GM21619 (cell line): Measurements from ENCODE around the gene CACFD1.

Experiments used
- ATAC-seq: cut with Tn5 transposase; IDR thresholded peaks from one replicate; pipeline ENCODE4 v1.9.1; 2021; ENCODE audit not compliant: unreplicated experiment

Gene CACFD1

GRCh38 chr9:133459476-133460404, at the start of gene CACFD1:
TSS of gene CACFD1 (plus strand) at chr9:133459978. CDS start at chr9:133460067, 89 bp downstream.
- ATAC-seq, result peak; percentile 71

GRCh38 chr9:133415170-133415569, 44.6 kb upstream of the CACFD1 start:
- no peak for ATAC-seq

GRCh38 chr9:133417541-133418461, 42.0 kb upstream of the CACFD1 start, which contains the start of gene REXO4:
TSS of gene REXO4 (minus strand) at chr9:133418010. CDS start at chr9:133417844, 166 bp downstream.
- ATAC-seq, result peak; percentile 69

- no peak for ATAC-seq
Measured at GRCh38 chr9:133419005-133419404, 40.8 kb upstream of the CACFD1 start.

- no peak for ATAC-seq
Measured at GRCh38 chr9:133420392-133420827, 39.4 kb upstream of the CACFD1 start.

- no peak for ATAC-seq
Measured at GRCh38 chr9:133421615-133422542, 37.9 kb upstream of the CACFD1 start, which contains the start of gene ADAMTS13. TSS of gene ADAMTS13 (plus strand) at chr9:133422367. CDS start at chr9:133422444, 77 bp downstream.

GRCh38 chr9:133423216-133423615, 36.6 kb upstream of the CACFD1 start:
- no peak for ATAC-seq

- ATAC-seq, result no peak
Measured at GRCh38 chr9:133424187-133424586, 35.6 kb upstream of the CACFD1 start.

- ATAC-seq, result no peak
Measured at GRCh38 chr9:133425049-133425632, 34.6 kb upstream of the CACFD1 start.

- no peak for ATAC-seq
Measured at GRCh38 chr9:133426011-133426410, 33.8 kb upstream of the CACFD1 start.

- no peak for ATAC-seq
Measured at GRCh38 chr9:133427658-133428348, 32.0 kb upstream of the CACFD1 start.

GRCh38 chr9:133428617-133429101, 31.1 kb upstream of the CACFD1 start:
- no peak for ATAC-seq

GRCh38 chr9:133429214-133429613, 30.6 kb upstream of the CACFD1 start:
- no peak for ATAC-seq

- no peak for ATAC-seq
Measured at GRCh38 chr9:133429641-133430161, 30.1 kb upstream of the CACFD1 start.

- no peak for ATAC-seq
Measured at GRCh38 chr9:133430244-133430643, 29.5 kb upstream of the CACFD1 start.

GRCh38 chr9:133433351-133433843, 26.4 kb upstream of the CACFD1 start:
- no peak for ATAC-seq

GRCh38 chr9:133436681-133437080, 23.1 kb upstream of the CACFD1 start:
- no peak for ATAC-seq

- ATAC-seq, result no peak
Measured at GRCh38 chr9:133437753-133438531, 21.8 kb upstream of the CACFD1 start.
